ENCODE measurements around the gene FBXL14. TPM values are rescaled to one million over a fixed set of nuclear protein-coding genes. Genes with fewer than 3 reads are reported as not detected.
A peak's percentile ranks its signal among the peaks of the same experiment; 100 is the strongest.

The FBXL14 gene
- total RNA-seq, 1 donor from 2014 or later: 6.2 TPM

GRCh38 chr12:1628666-1629337, 34.4 kb upstream of the FBXL14 start, which contains the start of gene WNT5B:
TSS of gene WNT5B (plus strand) at chr12:1629231. CDS start at chr12:1631355, 2,124 bp downstream.
- DNase-seq (ENCODE audit: missing footprints) (no peak), ATAC-seq (no peak)
- intact Hi-C loops (cut with DNase I): no loop called here

DNA sequence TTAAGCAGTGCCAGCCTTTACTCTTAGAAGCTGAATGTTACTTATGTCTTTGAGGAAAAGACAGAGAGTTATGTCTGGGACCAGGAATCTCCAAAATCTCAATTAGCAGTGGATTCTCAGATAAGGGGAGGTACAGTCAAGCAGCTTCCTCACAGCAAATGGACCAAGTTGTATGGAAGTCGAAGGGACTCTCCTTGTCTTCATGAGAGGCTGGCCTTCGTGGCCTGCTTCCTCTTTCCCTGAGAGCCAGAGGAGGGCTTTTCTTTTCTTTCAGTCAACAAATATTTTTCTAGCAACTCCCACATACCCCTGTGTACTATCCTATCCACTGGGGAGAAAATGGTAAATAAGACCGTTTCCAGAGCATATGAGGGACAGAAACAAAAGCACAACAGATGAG, 28.0 kb upstream of the FBXL14 start:
- intact Hi-C loops (cut with DNase I): no loop called here
- DNase-seq (ENCODE audit: missing footprints) (no peak), ATAC-seq (no peak)

DNA sequence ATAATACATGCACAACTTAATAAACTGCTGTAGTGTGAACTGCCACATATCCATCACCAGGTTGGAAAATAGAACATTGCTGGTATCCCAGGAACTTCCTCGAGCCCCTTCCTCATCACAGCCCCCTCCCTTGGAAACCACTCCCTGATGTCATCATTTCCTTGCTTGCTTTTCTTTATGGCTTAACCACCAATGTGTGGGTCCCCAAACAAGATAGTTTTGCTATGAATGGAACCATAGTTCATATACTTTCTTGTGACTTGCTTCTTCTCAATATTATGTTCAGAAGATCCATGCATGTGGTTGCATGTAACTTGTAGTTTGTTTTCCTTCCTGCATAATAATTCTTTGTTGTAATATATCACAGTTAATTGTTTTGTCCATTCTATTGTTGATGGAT, 25.7 kb upstream of the FBXL14 start:
- intact Hi-C loops (cut with DNase I): no loop called here
- DNase-seq (ENCODE audit: missing footprints) (no peak), ATAC-seq (no peak)

DNA sequence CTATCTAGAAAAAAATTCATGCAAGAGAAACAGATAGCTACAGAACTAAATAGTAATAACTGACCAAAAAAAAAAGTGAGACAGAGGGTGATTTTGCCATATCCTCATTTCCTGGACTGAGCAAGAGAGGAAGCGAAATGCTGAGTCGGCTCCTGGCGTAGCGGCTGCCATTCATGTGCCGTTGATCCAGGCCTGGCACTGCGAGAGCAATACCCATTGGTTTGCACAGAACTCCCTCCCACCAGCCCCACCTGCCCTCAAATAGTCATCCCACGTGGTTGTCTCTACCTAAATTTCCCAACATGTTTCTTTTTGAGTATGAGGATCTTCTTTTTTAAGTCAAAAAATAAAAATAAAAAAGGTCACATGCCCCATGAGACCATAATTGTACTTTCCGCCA, 25.2 kb upstream of the FBXL14 start:
- peak; percentile 84 for DNase-seq (ENCODE audit: missing footprints)
- ATAC-seq: peak; percentile 63
- intact Hi-C loops (cut with DNase I): no loop called here

DNA sequence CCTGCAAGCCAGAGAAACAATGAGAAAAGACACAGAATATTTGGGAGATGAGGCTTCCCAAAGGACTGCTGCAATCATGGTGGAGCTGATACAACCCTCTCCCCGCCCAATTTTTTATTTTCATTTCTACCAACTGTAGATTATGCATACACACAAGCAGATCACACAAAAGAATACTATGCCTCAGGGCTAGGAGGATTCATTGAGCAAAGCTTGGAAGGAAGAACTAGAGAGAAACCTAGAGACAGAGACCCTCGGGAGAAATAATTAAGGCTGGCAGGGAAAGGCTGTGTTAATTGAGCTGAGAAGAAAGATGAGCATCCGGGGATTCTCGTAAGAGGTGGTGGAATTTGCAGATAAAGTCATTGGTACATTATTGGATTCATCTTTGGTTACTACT, 24.8 kb upstream of the FBXL14 start:
- intact Hi-C loops (cut with DNase I): no loop called here
- DNase-seq (ENCODE audit: missing footprints) (no peak), ATAC-seq (no peak)

DNA sequence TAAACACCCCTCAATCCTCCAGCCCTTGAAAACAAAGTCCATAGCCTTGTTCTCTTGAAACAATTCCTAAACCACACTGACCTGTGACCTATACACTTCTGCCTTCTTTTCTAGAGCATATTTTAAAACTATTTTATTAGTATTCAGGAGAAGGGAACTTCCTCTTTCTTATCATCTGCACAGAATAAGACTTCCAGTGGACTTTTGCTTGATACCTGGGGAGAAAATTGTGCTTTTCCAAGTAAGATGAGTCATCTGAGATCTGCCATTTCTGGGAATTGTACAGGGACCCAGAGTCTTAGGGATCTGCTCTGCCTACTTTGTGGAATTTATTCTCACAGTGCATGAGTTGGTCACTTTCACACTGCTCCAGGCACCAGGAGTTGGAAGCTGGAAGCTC, 24.1 kb upstream of the FBXL14 start:
- DNase-seq (ENCODE audit: missing footprints) (no peak), ATAC-seq (no peak)
- intact Hi-C loops (cut with DNase I): no loop called here

- no peak for ATAC-seq
- intact Hi-C loops (cut with DNase I): no loop called here
- DNase-seq (ENCODE audit: missing footprints): no peak
Observed at GRCh38 chr12:1616233-1617066, 22.1 kb upstream of the FBXL14 start.

DNA sequence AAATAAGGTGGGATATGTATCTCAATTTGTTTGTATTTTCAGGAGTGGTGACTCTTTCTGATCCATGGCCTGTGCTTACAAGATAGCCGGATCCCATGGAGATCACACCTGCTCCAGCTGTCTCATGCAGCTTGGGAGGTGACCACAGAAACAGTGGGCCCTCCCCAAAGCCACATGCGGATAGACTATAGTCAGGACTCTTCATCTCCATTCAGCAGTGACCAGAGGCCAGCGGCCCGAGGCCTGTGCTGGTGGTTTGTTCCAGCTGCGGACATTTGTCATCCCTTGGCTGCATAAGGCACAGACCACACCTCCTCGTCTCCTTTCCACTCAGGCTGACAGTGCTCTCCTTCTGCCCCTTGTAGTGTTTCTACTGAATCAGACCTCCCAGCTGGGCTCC, 20.0 kb upstream of the FBXL14 start:
- DNase-seq (ENCODE audit: missing footprints): no peak
- intact Hi-C loops (cut with DNase I): no loop called here
- no peak for ATAC-seq

DNA sequence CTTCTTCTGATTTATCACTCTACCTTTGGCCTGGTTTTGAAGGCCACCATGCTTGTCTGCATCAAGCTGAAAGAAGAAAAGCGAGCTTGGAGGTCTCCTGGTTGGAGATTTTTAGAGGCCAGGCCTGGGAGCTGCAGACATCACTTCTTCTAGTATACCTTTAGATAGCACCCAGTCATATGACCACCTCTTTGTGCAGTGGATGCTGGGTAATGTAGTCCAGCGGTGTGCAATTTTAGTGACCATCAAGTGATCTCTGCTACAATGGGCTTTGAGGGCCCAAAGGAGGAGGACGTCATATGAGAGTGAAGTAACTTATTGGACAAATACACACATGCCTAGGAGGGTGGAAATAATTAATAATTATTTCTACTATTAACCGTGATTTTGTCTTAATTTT, 19.5 kb upstream of the FBXL14 start:
- ATAC-seq: no peak

DNA sequence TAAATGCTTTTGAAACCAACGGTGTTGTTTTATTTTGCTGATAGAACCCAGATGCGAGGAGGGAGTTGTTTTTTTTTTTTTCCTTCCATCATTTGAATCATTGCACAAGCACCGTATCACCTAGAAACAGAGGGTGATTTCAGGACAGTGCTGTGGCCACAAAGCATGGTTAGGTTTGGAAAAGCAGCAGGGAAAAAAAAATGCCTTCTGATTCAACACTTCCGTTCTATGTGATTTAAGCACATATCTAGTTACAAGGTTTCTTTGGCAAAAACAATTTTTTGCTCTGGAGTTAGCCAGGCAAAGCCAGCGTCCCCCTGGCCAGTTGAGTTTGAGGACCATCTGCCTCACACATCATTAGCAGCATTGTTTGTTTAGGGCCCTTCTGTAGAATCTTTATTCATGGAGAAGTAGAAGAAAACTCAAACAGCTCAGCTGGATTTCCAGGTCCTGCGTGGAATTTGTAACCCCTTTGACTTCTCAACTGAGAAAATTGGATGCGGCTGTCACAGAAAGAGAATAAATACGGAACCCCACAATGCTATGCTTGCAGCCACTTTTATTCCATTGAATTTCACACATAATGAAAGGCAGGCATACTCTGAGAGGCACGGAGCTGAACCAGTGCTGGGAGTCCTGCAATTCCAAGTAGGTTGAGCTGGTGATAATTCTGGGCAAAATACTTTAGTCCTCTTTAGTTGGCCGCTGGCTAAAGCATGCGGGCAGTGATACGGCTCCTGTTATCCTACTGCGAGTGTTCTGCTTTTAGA, 17.6 kb upstream of the FBXL14 start:
- no peak for DNase-seq (ENCODE audit: missing footprints)
- ATAC-seq: peak; percentile 61
- intact Hi-C loops (cut with DNase I): no loop called here

More for the DNA sequence above, 19.5 kb upstream of the FBXL14 start:
- DNase-seq (ENCODE audit: missing footprints): no peak
- intact Hi-C loops (cut with DNase I): no loop called here

GRCh38 chr12:1610072-1610643, 15.8 kb upstream of the FBXL14 start:
- no peak for DNase-seq (ENCODE audit: missing footprints)
- intact Hi-C loops (cut with DNase I): no loop called here
- no peak for ATAC-seq

- intact Hi-C loops (cut with DNase I): loop anchor here (2.0 kb wide), 1 partner anchor 42 kb away; no protein-coding TSS in a partner anchor
- ATAC-seq (no peak), DNase-seq (ENCODE audit: missing footprints) (no peak)
Observed at GRCh38 chr12:1608713-1609119, 14.3 kb upstream of the FBXL14 start.

GRCh38 chr12:1607940-1608712, 13.7 kb upstream of the FBXL14 start:
- ATAC-seq (no peak), DNase-seq (ENCODE audit: missing footprints) (no peak)
- intact Hi-C loops (cut with DNase I): loop anchor here (2.0 kb wide), 1 partner anchor 43 kb away; no protein-coding TSS in a partner anchor

DNA sequence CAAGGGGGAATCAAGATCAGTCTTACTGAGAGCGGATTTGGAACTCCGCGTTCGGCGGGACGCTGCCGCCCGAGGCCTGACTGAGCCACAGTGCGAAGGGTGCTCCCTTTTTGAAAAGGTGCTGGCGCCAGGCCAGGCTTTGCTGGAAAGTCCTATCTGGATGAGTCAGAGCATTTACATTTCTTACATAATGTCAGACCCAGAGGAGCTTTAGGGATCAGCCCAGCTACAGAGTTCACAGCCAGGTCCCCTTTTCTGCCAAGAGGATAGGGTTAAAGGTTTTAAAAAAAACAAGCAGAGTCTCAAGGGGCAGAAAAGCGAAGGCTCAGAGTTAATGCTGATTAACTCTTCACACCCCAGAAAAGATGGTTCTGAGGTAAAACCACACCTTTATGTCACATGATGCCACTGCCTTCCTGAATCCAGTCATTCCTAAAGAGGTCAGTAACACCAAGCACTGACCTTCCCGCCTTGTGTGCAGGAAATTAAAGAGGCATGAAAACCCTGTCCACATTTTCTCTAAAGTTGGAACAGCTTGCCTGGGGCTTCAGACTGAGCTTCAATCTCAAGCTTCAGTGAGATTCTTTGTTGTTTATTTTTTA, 11.7 kb upstream of the FBXL14 start:
- intact Hi-C loops (cut with DNase I): no loop called here
- peak; percentile 98 for DNase-seq (ENCODE audit: missing footprints)
- ATAC-seq: peak; percentile 70

DNA sequence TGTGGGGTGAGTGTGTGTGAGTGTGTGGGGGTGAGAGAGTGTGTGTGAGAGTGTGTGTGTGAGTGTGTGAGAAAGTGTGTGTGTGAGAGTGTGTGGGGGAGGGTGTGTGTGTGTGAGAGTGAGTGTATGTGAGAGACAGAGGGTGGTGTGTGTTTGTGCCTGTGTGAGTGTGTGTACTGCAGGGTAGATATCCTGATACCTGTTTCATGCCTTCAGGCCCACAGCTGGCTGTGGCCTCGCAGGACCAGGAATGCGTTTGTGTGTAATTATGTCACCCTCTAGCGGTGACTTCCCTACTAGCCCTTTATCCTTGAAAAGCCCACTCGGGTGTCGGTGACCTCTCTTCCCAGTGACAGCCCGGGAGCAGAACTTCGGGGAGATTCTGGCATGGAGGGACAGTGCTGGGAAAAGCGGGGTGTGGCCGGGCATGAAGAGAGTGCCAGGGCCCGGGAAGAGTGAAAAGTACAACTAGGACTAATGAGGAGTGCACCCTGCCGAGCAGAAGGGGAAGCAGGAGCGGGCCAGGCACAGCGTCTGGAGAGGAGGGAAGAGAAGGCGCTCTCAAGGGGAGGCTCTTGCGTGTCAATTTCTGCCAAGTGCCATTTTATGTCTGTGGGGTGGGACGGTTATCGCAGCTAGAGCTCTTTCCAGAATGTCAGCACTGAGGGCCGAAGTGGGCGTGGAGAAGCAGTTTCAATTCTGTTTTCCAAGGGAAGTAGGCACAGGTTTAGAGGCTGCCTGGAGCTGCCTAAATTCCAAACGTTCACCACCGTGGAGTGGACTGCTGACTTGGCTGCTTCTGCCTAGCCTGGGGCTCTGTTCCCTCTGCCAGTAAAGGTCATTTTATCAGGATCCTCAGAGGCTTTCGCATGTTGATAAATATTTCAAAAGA, 11.0 kb upstream of the FBXL14 start:
- peak; percentile 86 for DNase-seq (ENCODE audit: missing footprints)

DNA sequence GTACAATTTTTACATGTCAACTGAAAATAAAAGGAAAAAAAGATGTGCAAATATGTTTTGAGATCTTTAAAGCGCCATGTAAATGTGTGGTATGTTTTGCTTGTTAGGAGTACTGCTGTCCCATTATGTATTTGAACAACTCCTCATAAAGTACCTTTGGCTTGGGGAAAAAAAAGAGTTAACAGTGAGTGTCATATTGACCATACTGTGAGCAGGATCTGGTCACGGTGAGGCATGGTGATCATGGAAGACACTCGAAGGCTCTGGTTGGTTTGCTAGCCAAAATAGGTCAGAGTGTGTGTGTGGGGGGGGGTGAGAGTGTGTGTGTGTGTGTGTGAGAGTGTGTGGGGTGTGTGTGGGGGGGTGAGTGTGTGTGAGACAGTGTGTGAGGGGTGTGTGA, 10.1 kb upstream of the FBXL14 start:
- DNase-seq (ENCODE audit: missing footprints): no peak
- no peak for ATAC-seq
- intact Hi-C loops (cut with DNase I): no loop called here

More for the DNA sequence above, 11.0 kb upstream of the FBXL14 start:
- ATAC-seq: peak; percentile 86
- intact Hi-C loops (cut with DNase I): no loop called here
